H1 (cell line): ENCODE results near the gene RAP1B. TPM values are rescaled to one million over a fixed set of nuclear protein-coding genes. Genes with fewer than 3 reads are reported as not detected.

Source experiments
- CTCF ChIA-PET: fragments of 300-600 bp; sonication (Branson Sonifier 250); formaldehyde crosslinking; loops from one replicate; lab custom pipeline; 2021; ENCODE audit not compliant: partially characterized antibody; lab: Charles Lee
- POLR2A ChIA-PET: fragments of 300-600 bp; sonication (Branson Sonifier 250); formaldehyde crosslinking; loops from one replicate; lab custom pipeline; 2021; ENCODE audit warnings: inconsistent platforms; ENCODE audit not compliant: partially characterized antibody; lab: Charles Lee
- DNase-seq, 2 experiments: peaks; one replicate each; pipeline versions ENCODE4 v3.0.0 to v3.0.0-alpha.2; 2010 to 2022; ENCODE audit warnings: low spot score in 2 of 2, low read depth in 1 of 2, mixed read lengths in 1 of 2
- FAIRE-seq: peaks from 2 replicates; lab custom pipeline; 2011; peaks lifted over from hg19 to GRCh38; lab: Jason Lieb, UNC
- H2AFZ ChIP-seq: 2 replicates; pipeline ENCODE4 v1.8.1; 2012; ENCODE audit warnings: low read length, inconsistent platforms
- H2AK5ac ChIP-seq: 2 replicates; pipeline ENCODE4 v1.6.1; 2013; ENCODE audit warnings: low read depth, low read length
- H2BK120ac ChIP-seq: replicated peaks from 2 replicates; pipeline ENCODE3; 2013; ENCODE audit warnings: low read depth, low read length, inconsistent platforms
- H2BK12ac ChIP-seq: 2 replicates; pipeline ENCODE4 v1.6.1; 2013; ENCODE audit warnings: low read depth, low read length
- H2BK15ac ChIP-seq: 2 replicates; pipeline ENCODE4 v1.6.1; 2013; ENCODE audit warnings: low read length
- H2BK20ac ChIP-seq: 2 replicates; pipeline ENCODE4 v1.6.1; 2013; ENCODE audit warnings: low read length
- H2BK5ac ChIP-seq: 2 replicates; pipeline ENCODE4 v1.6.1; 2013; ENCODE audit warnings: low read depth, low read length
- H3K14ac ChIP-seq: 2 replicates; pipeline ENCODE4 v1.6.1; 2013; ENCODE audit warnings: inconsistent platforms; ENCODE audit not compliant: insufficient read length
- H3K18ac ChIP-seq: 2 replicates; pipeline ENCODE4 v1.6.1; 2013; ENCODE audit warnings: low read length; ENCODE audit errors: extremely low read depth
- H3K23ac ChIP-seq: 2 replicates; pipeline ENCODE4 v1.6.1; 2013; ENCODE audit warnings: inconsistent platforms; ENCODE audit not compliant: insufficient read length
- H3K23me2 ChIP-seq: 2 replicates; pipeline ENCODE4 v1.6.1; 2013; ENCODE audit warnings: low read depth, low read length
- H3K27ac ChIP-seq: 2 replicates; pipeline ENCODE4 v1.6.1; 2011; ENCODE audit warnings: low read depth, low read length, inconsistent platforms
- H3K27me3 ChIP-seq, 4 experiments: replicated peaks in 1 of 4; 1 replicate in 1 of 4; 2 replicates in 3 of 4; pipeline versions ENCODE4 v1.6.1 to v1.8.1; 2011 to 2013; ENCODE audit warnings: low read length in 3 of 4, mild to moderate bottlenecking in 3 of 4, inconsistent platforms in 2 of 4, mixed read lengths in 2 of 4, moderate library complexity in 1 of 4; ENCODE audit not compliant: control insufficient read depth in 3 of 4, insufficient read depth in 3 of 4; ENCODE audit errors: extremely low read depth in 1 of 4
- H3K36me3 ChIP-seq, 4 experiments: 2 replicates each; pipeline versions ENCODE4 v1.6.1 to v1.8.1; 2011 to 2013; ENCODE audit warnings: mild to moderate bottlenecking in 4 of 4, low read length in 3 of 4, moderate library complexity in 2 of 4, control low read depth in 1 of 4, inconsistent platforms in 1 of 4; ENCODE audit not compliant: insufficient read depth in 4 of 4, control insufficient read depth in 2 of 4
- H3K4ac ChIP-seq: replicated peaks from 2 replicates; pipeline ENCODE3; 2013; ENCODE audit warnings: low read length, low read depth, mixed read lengths, inconsistent platforms; ENCODE audit not compliant: insufficient read length
- H3K4me1 ChIP-seq, 4 experiments: replicated peaks in 1 of 4; 1 replicate in 1 of 4; 2 replicates in 3 of 4; pipeline versions ENCODE4 v1.6.1 to v1.8.1; 2011 to 2013; ENCODE audit warnings: low read length in 3 of 4, inconsistent platforms in 2 of 4, mixed read lengths in 1 of 4; ENCODE audit not compliant: insufficient read depth in 4 of 4, control insufficient read depth in 3 of 4
- H3K4me2 ChIP-seq, 2 experiments: 2 replicates each; pipeline versions ENCODE4 v1.6.1 to v1.8.1; 2011 to 2013; ENCODE audit warnings: low read depth in 2 of 2, low read length in 2 of 2, control low read depth in 1 of 2, inconsistent platforms in 1 of 2, mild to moderate bottlenecking in 1 of 2; ENCODE audit not compliant: insufficient read depth in 1 of 2
- H3K4me3 ChIP-seq, 4 experiments: fragments of 200-600, 300-600 bp in 1 of 4; sonication (generic), shearing (Covaris generic), sonication (Bioruptor Twin) in 1 of 4; 2 replicates each; pipeline versions ENCODE4 v1.5.1 to v1.8.1; 2011 to 2016; ENCODE audit warnings: low read length in 4 of 4, low read depth in 3 of 4, control low read depth in 2 of 4, inconsistent platforms in 2 of 4, mild to moderate bottlenecking in 2 of 4, mixed read lengths in 1 of 4, moderate library complexity in 1 of 4; ENCODE audit not compliant: insufficient read depth in 2 of 4; ENCODE audit errors: extremely low read depth in 1 of 4
- H3K56ac ChIP-seq: replicated peaks from 2 replicates; pipeline ENCODE3; 2013; ENCODE audit warnings: low read depth, mild to moderate bottlenecking, mixed read lengths, low read length, inconsistent platforms; ENCODE audit not compliant: insufficient read length
- H3K79me1 ChIP-seq: 2 replicates; pipeline ENCODE4 v1.6.1; 2013; ENCODE audit warnings: low read depth, low read length, control low read depth
- H3K79me2 ChIP-seq, 2 experiments: 2 replicates each; pipeline versions ENCODE4 v1.6.1 to v1.8.1; 2012 to 2013; ENCODE audit warnings: low read length in 2 of 2, mild to moderate bottlenecking in 2 of 2, inconsistent platforms in 1 of 2; ENCODE audit not compliant: insufficient read depth in 2 of 2, control insufficient read depth in 1 of 2
- H3K9ac ChIP-seq, 4 experiments: replicated peaks in 1 of 4; 1 replicate in 1 of 4; 2 replicates in 3 of 4; pipeline versions ENCODE4 v1.6.1 to v1.8.1; 2011 to 2013; ENCODE audit warnings: low read depth in 3 of 4, low read length in 3 of 4, control low read depth in 2 of 4, mild to moderate bottlenecking in 2 of 4, moderate library complexity in 2 of 4, inconsistent platforms in 1 of 4; ENCODE audit errors: extremely low read depth in 1 of 4
- H3K9me3 ChIP-seq, 2 experiments: 2 replicates each; pipeline versions ENCODE4 v1.6.1 to v1.8.1; 2012 to 2013; ENCODE audit warnings: mild to moderate bottlenecking in 2 of 2, moderate library complexity in 2 of 2, control low read depth in 1 of 2, inconsistent platforms in 1 of 2, low read depth in 1 of 2, low read length in 1 of 2, mixed read lengths in 1 of 2; ENCODE audit not compliant: insufficient read depth in 2 of 2
- H4K20me1 ChIP-seq, 2 experiments: replicated peaks in 1 of 2; 2 replicates each; pipeline versions ENCODE3 to v1.8.1; 2011 to 2013; ENCODE audit warnings: inconsistent platforms in 2 of 2, low read length in 2 of 2, mild to moderate bottlenecking in 1 of 2; ENCODE audit not compliant: insufficient read depth in 2 of 2, control insufficient read depth in 1 of 2
- H4K5ac ChIP-seq: 2 replicates; pipeline ENCODE4 v1.6.1; 2013; ENCODE audit warnings: low read length, low read depth, mixed read lengths, inconsistent platforms; ENCODE audit not compliant: insufficient read length
- H4K8ac ChIP-seq: 2 replicates; pipeline ENCODE4 v1.8.0; 2013; ENCODE audit warnings: mild to moderate bottlenecking, moderate library complexity, low read length, inconsistent platforms; ENCODE audit not compliant: insufficient read depth; ENCODE audit errors: extremely low read depth
- H4K91ac ChIP-seq: replicated peaks from 2 replicates; pipeline ENCODE3; 2013; ENCODE audit warnings: low read length, mixed read lengths, inconsistent platforms; ENCODE audit not compliant: insufficient read length
- CEBPB ChIP-seq: IDR thresholded peaks from 2 replicates; pipeline ENCODE4 v1.6.1; 2012; ENCODE audit warnings: low read depth, low read length
- CHD1 ChIP-seq: IDR thresholded peaks from 2 replicates; pipeline ENCODE4 v1.6.1; 2012; ENCODE audit warnings: low read depth, low read length, improper control_type of control experiment
- CREB1 ChIP-seq: IDR thresholded peaks from 2 replicates; pipeline ENCODE4 v1.6.1; 2012; ENCODE audit warnings: inconsistent platforms
- EP300 ChIP-seq, 2 experiments: IDR thresholded peaks; 1 replicate in 1 of 2; 2 replicates in 1 of 2; pipeline ENCODE4 v1.6.1; 2011 to 2012; ENCODE audit warnings: low read depth in 2 of 2, low read length in 2 of 2, mild to moderate bottlenecking in 2 of 2, borderline replicate concordance in 1 of 2, inconsistent platforms in 1 of 2, moderate library complexity in 1 of 2
- EZH2 ChIP-seq: fragments of 200-600 bp; sonication (generic); IDR thresholded peaks from 2 replicates; pipeline ENCODE4 v1.7.1; 2012; ENCODE audit warnings: low read depth, mild to moderate bottlenecking, moderate library complexity, low read length, inconsistent platforms; ENCODE audit not compliant: severe bottlenecking
- HDAC6 ChIP-seq: IDR thresholded peaks from one replicate; pipeline ENCODE4 v1.7.1; 2012; ENCODE audit warnings: low read depth, mild to moderate bottlenecking, inconsistent platforms, low read length, moderate library complexity
- KDM5A ChIP-seq: fragments of 200-600 bp; IDR thresholded peaks from 2 replicates; pipeline ENCODE4 v1.7.1; 2012; ENCODE audit warnings: mild to moderate bottlenecking, low read length, inconsistent platforms, mixed read lengths
- POLR2AphosphoS5 ChIP-seq: IDR thresholded peaks from 2 replicates; pipeline ENCODE4 v1.6.1; 2011; ENCODE audit warnings: low read depth, low read length
- SIN3A ChIP-seq, 2 experiments: IDR thresholded peaks in 1 of 2; conservative IDR thresholded peaks in 1 of 2; 2 replicates each; pipeline ENCODE4 v1.6.1; 2011 to 2012; ENCODE audit warnings: low read length in 2 of 2, improper control_type of control experiment in 1 of 2, low read depth in 1 of 2, mild to moderate bottlenecking in 1 of 2
- TBP ChIP-seq: IDR thresholded peaks from 2 replicates; pipeline ENCODE4 v1.6.1; 2011; ENCODE audit warnings: low read depth, low read length, improper control_type of control experiment
- WGBS, 2 experiments: shearing (Covaris generic) in 1 of 2; methylation state at CpG; one replicate each; pipeline versions ENCODE4 v1.1.6 to v1.1.7; 2013 to 2015; ENCODE audit warnings: low lambda C conversion rate in 2 of 2, mixed read lengths in 2 of 2, inconsistent platforms in 1 of 2, low coverage in 1 of 2, missing lambda C conversion rate in 1 of 2; ENCODE audit not compliant: insufficient replicate concordance in 2 of 2, insufficient coverage in 1 of 2, insufficient read length in 1 of 2; ENCODE audit errors: extremely low coverage in 1 of 2, missing lambda C conversion rate in 1 of 2; 5-methylcytosine and 5-hydroxymethylcytosine counted together
- polyA plus RNA-seq, 7 experiments: library from polyadenylated mRNA; depleted of rRNA in 3 of 7; stranded (reverse) in 5 of 7; unstranded in 2 of 7; fragments of >200 nt in 5 of 7; fragments of 200-250 nt in 2 of 7; gene quantifications; 1 replicate in 5 of 7; 2 replicates in 1 of 7; 4 replicates in 1 of 7; pipeline versions ENCODE4 v1.2.1 to v1.2.3, GENCODE V29; 2011 to 2013; ENCODE audit warnings: missing spikeins in 2 of 7, mixed read lengths in 2 of 7
- total RNA-seq: library from RNA; stranded (reverse); fragmentation: NEBNext Ultra II Directional; extraction: Animal tissue kit (Norgen Biotek cat#: 25700); gene quantifications from 2 replicates; pipeline ENCODE4 v1.2.1, GENCODE V29; 2021
- TF ChIP-seq, protein P1 (sequence below): IDR thresholded peaks from 2 replicates; pipeline ENCODE4 v1.6.1; 2011; ENCODE audit warnings: low read depth, mild to moderate bottlenecking, low read length; ENCODE audit not compliant: insufficient read depth
- TF ChIP-seq, protein P2 (sequence below): IDR thresholded peaks from 2 replicates; pipeline ENCODE4 v1.6.1; 2011; ENCODE audit warnings: low read length, improper control_type of control experiment

The RAP1B gene
- total and polyA plus RNA-seq, 2 of the 8 experiments (the other 6 are each of a cell fraction or from before 2014, with no cell fraction given) = 61.4 to 112 TPM

DNA sequence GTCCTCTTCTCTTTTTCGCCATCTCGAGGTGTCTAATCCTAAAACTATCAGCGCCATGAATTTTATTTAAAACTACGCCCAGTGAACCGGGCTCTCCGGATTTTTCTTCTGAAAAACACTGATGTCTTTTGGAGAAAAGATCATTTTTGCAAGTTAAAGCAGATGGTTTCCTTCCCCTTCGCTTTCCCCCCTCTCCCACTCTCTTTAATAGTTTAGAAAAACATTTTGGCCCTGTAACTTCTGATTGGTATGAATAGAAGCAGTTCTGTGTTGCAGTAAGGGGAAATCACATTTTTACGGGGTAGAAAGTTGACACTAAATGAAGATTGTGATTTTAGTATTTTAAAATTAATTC, 1.1 kb downstream of the RAP1B start:
- peaks cover 12 to 13% of the 10 kb centered on the region in 2 experiments for H4K20me1 ChIP-seq
- H3K79me2 ChIP-seq = peaks cover 8 to 55% of the 10 kb centered on the region in 2 experiments
- H2AFZ ChIP-seq = no peak overlapping the region
- H3K79me1 ChIP-seq = 0 out of 2 replicates have a peak, but pooled peaks cover 2% of the 10 kb centered on the region
- H2BK120ac ChIP-seq = no peak overlapping the region
- no peak overlapping the region for H4K91ac ChIP-seq
- H3K4ac ChIP-seq = no peak overlapping the region
- peaks cover 4% of the 10 kb centered on the region; the same call in 1 of the 2 replicates for H3K23me2 ChIP-seq
- peak overlapping the region; percentile 77 to 94 (median 86) for H3K4me3 ChIP-seq
- H3K14ac ChIP-seq = no peak overlapping the region
- no peak overlapping the region for H3K18ac ChIP-seq
- H3K4me1 ChIP-seq = peaks cover 0 to 12% (median 6%) of the 10 kb centered on the region in 4 experiments; a peak in 6 of 7 replicates
- no peak overlapping the region for H4K8ac ChIP-seq
- no peaks in the 10 kb centered on the region for H3K9me3 ChIP-seq
- POLR2A ChIA-PET = interaction anchor here (2.5 kb wide), 1 partner anchor 10 kb away, joined by 7 read pairs; no protein-coding TSS in a partner anchor
- H2BK20ac ChIP-seq = no peak overlapping the region
- 15% methylated on average over 8 of the region's 8 CpGs; no CpG with 5 or more reads in 1 of the 2 experiments for WGBS, 2 experiments
- no peak overlapping the region for H2BK5ac ChIP-seq
- no peak overlapping the region for H2BK12ac ChIP-seq
- H3K56ac ChIP-seq = no peak overlapping the region
- peak overlapping the region; percentile 66 to 68 for H3K4me2 ChIP-seq
- no peak overlapping the region for H4K5ac ChIP-seq
- no peak overlapping the region for H2AK5ac ChIP-seq
- H3K27ac ChIP-seq = no peak overlapping the region
- CTCF ChIA-PET = no interaction called here
- H3K27me3 ChIP-seq = no peaks in the 10 kb centered on the region
- no peak overlapping the region for H2BK15ac ChIP-seq
- H3K9ac ChIP-seq = peak overlapping the region in 3 of 4 experiments; percentile 22 to 69 (median 67); a peak in 5 of 7 replicates
- H3K23ac ChIP-seq = no peak overlapping the region
- peaks cover 0 to 5% (median 0%) of the 10 kb centered on the region in 4 experiments; a peak in 2 of 8 replicates for H3K36me3 ChIP-seq
- FAIRE-seq = no peak
- DNase-seq = no peak
- TF ChIP-seq, protein P1, sequence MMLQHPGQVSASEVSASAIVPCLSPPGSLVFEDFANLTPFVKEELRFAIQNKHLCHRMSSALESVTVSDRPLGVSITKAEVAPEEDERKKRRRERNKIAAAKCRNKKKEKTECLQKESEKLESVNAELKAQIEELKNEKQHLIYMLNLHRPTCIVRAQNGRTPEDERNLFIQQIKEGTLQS = no peak
- TF ChIP-seq POLR2AphosphoS5 (no peak), EP300 (IDR thresholded peaks at IDR 0.05; ENCODE audit: borderline replicate concordance in 1 of 2, low read depth in 2 of 2, low read length in 2 of 2) (no peak), TBP (no peak), SIN3A (conservative IDR thresholded peaks at IDR 0.05 in 1 of 2, IDR thresholded peaks at IDR 0.05 in 1 of 2; ENCODE audit: low read depth in 1 of 2, low read length in 2 of 2) (no peak), HDAC6 (no peak), CHD1 (no peak), EZH2 (no peak), CREB1 (no peak), CEBPB (no peak), KDM5A (no peak)
- TF ChIP-seq, protein P2, sequence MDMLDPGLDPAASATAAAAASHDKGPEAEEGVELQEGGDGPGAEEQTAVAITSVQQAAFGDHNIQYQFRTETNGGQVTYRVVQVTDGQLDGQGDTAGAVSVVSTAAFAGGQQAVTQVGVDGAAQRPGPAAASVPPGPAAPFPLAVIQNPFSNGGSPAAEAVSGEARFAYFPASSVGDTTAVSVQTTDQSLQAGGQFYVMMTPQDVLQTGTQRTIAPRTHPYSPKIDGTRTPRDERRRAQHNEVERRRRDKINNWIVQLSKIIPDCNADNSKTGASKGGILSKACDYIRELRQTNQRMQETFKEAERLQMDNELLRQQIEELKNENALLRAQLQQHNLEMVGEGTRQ = no peak
